Caco-2 (cell line): ENCODE measurements around the gene CDC6. TPM values are rescaled to one million over a fixed set of nuclear protein-coding genes. Genes with fewer than 3 reads are reported as not detected.

Experiments
- BruUV-seq: library from RNA; stranded (reverse); fragments of 400-500 nt; replicated peaks from 2 replicates; lab custom pipeline; 2021; lab: Mats Ljungman, UMichigan
- CTCF ChIA-PET: fragments of 300-600 bp; sonication (Branson Sonifier 250); formaldehyde crosslinking; loops from one replicate; lab custom pipeline; 2022; ENCODE audit warnings: antibody characterized with exemption; lab: Charles Lee
- POLR2A ChIA-PET: fragments of 300-600 bp; sonication (Branson Sonifier 250); formaldehyde crosslinking; loops from one replicate; lab custom pipeline; 2022; ENCODE audit warnings: antibody characterized with exemption; lab: Charles Lee
- DNase-seq, 2 experiments: peaks; one replicate each; pipeline versions ENCODE4 v3.0.0 to v3.0.0-alpha.2; 2020 to 2022
- H3K27me3 ChIP-seq: replicated peaks from 2 replicates; pipeline ENCODE4 v1.6.0; 2011; ENCODE audit warnings: low read length; ENCODE audit not compliant: control insufficient read depth, insufficient read depth
- H3K36me3 ChIP-seq: 2 replicates; pipeline ENCODE4 v1.5.1; 2011; ENCODE audit warnings: low read length; ENCODE audit not compliant: control insufficient read depth, insufficient read depth
- H3K4me1 ChIP-seq: fragments of 250-450 bp; sonication (Bioruptor Pico); 2 replicates; pipeline ENCODE4 v1.5.1; 2020; ENCODE audit warnings: mild to moderate bottlenecking
- H3K4me3 ChIP-seq: 2 replicates; pipeline ENCODE4 v1.5.1; 2011; ENCODE audit warnings: low read depth, mild to moderate bottlenecking, control low read depth, low read length
- H3K9me3 ChIP-seq: fragments of 250-450 bp; sonication (Bioruptor Pico); 2 replicates; pipeline ENCODE4 v1.5.1; 2020; ENCODE audit warnings: mild to moderate bottlenecking, moderate library complexity
- H3K27ac Mint-ChIP-seq: one replicate; pipeline ENCODE4 v1.8.0; 2022; ENCODE audit warnings: mixed read lengths; ENCODE audit not compliant: unreplicated experiment
- H3K27me3 Mint-ChIP-seq: one replicate; pipeline ENCODE4 v1.8.0; 2022; ENCODE audit warnings: mixed read lengths; ENCODE audit not compliant: insufficient read depth, unreplicated experiment
- H3K36me3 Mint-ChIP-seq: one replicate; pipeline ENCODE4 v1.8.0; 2022; ENCODE audit warnings: mild to moderate bottlenecking, mixed read lengths; ENCODE audit not compliant: insufficient read depth, unreplicated experiment
- H3K4me1 Mint-ChIP-seq: one replicate; pipeline ENCODE4 v1.8.0; 2022; ENCODE audit warnings: low read depth, mixed read lengths; ENCODE audit not compliant: unreplicated experiment
- H3K4me3 Mint-ChIP-seq: one replicate; pipeline ENCODE4 v1.8.0; 2022; ENCODE audit warnings: mild to moderate bottlenecking, moderate library complexity, mixed read lengths; ENCODE audit not compliant: unreplicated experiment
- H3K9me3 Mint-ChIP-seq: one replicate; pipeline ENCODE4 v1.8.0; 2022; ENCODE audit warnings: mixed read lengths; ENCODE audit not compliant: unreplicated experiment
- intact Hi-C: fragments of 100-400 bp; cut with micrococcal nuclease; formaldehyde crosslinking; loops from one replicate; pipeline ENCODE4 v1.10.0; 2022; ENCODE audit not compliant: unreplicated experiment
- total RNA-seq: library from RNA; stranded (reverse); gene quantifications from 2 replicates; pipeline ENCODE4 v1.2.3, GENCODE V29; 2022
- TF ChIP-seq, protein P1 (sequence below), 2 experiments: fragments of 200-600 bp in 1 of 2; IDR thresholded peaks; 1 replicate in 1 of 2; 2 replicates in 1 of 2; pipeline versions ENCODE4 v1.5.1 to v1.8.0; 2011 to 2022; ENCODE audit warnings: antibody characterized with exemption in 1 of 2, control low read depth in 1 of 2, inconsistent platforms in 1 of 2, low read depth in 1 of 2, low read length in 1 of 2, mild to moderate bottlenecking in 1 of 2, moderate library complexity in 1 of 2; ENCODE audit not compliant: insufficient read depth in 1 of 2, severe bottlenecking in 1 of 2, unreplicated experiment in 1 of 2

CDC6 gene
- total RNA-seq, 1 experiment from 2014 or later: 96.4 TPM

DNA sequence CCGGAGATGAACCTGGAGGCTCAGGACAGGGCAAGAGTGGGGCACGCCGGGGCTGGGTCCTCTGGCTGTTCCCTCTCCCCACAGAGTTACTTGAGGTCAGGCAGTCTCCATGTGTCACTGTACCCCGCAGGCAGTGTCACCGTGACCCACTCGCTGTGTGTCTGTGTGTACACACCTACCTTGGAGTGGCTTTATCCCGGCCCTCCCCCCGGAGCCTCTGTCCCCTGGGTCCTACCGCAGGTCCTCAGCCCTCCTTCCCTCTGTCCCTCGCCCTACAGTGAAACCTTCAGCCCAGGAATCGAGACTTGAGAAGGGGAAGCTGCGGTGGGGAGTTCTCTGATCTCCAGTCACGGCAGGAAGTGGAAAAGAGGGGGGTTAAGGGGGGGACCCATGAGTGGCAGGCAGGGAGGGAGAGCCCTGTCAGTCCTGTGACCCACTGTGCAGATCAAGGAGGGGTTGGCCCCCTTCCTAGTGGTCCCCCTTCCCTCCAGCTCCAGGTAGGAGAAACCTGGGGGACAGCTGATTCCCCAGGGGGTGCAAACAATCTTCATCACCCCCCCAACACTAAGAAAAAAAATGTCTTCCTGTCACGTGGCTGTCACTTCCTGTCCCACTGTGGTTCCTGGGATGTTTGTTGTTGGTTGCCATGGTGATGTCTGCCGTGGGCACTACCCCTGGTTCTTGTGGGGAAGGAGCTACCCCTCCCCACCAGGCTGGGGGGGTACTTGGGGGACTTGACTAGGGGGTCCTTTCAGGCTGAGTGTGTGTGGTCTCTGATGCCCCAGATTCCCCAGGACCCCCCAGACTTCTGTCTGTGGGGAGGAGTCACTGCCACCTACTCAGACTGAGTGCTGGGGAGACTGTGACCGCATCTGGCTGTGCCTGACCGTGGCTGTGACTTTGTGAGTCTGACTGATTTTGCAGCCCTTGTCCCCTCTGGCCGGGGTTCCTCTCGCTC lies 35.0 kb downstream of the CDC6 start:
- Histone ChIP-seq H3K4me3 (no peak overlapping the region), H3K27me3 (no peaks in the 10 kb centered on the region), H3K36me3 (no peaks in the 10 kb centered on the region), H3K4me1 (peaks cover 17% of the 10 kb centered on the region), H3K9me3 (no peaks in the 10 kb centered on the region)
- Mint-ChIP-seq H3K4me3 (no peak overlapping the region), H3K36me3 (no peaks in the 10 kb centered on the region), H3K9me3 (no peaks in the 10 kb centered on the region), H3K4me1 (peaks cover 23% of the 10 kb centered on the region), H3K27ac (no peak overlapping the region), H3K27me3 (no peaks in the 10 kb centered on the region)
- intact Hi-C loops: no loop called here
- ChIA-PET CTCF (no interaction called here), POLR2A (no interaction called here)
- DNase-seq: no peak
- TF ChIP-seq, protein P1, sequence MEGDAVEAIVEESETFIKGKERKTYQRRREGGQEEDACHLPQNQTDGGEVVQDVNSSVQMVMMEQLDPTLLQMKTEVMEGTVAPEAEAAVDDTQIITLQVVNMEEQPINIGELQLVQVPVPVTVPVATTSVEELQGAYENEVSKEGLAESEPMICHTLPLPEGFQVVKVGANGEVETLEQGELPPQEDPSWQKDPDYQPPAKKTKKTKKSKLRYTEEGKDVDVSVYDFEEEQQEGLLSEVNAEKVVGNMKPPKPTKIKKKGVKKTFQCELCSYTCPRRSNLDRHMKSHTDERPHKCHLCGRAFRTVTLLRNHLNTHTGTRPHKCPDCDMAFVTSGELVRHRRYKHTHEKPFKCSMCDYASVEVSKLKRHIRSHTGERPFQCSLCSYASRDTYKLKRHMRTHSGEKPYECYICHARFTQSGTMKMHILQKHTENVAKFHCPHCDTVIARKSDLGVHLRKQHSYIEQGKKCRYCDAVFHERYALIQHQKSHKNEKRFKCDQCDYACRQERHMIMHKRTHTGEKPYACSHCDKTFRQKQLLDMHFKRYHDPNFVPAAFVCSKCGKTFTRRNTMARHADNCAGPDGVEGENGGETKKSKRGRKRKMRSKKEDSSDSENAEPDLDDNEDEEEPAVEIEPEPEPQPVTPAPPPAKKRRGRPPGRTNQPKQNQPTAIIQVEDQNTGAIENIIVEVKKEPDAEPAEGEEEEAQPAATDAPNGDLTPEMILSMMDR (IDR thresholded peaks at IDR 0.05; ENCODE audit: insufficient read depth in 1 of 2, low read depth in 1 of 2, low read length in 1 of 2, severe bottlenecking in 1 of 2, unreplicated experiment in 1 of 2): no peak
- no TSS peak for BruUV-seq

DNA sequence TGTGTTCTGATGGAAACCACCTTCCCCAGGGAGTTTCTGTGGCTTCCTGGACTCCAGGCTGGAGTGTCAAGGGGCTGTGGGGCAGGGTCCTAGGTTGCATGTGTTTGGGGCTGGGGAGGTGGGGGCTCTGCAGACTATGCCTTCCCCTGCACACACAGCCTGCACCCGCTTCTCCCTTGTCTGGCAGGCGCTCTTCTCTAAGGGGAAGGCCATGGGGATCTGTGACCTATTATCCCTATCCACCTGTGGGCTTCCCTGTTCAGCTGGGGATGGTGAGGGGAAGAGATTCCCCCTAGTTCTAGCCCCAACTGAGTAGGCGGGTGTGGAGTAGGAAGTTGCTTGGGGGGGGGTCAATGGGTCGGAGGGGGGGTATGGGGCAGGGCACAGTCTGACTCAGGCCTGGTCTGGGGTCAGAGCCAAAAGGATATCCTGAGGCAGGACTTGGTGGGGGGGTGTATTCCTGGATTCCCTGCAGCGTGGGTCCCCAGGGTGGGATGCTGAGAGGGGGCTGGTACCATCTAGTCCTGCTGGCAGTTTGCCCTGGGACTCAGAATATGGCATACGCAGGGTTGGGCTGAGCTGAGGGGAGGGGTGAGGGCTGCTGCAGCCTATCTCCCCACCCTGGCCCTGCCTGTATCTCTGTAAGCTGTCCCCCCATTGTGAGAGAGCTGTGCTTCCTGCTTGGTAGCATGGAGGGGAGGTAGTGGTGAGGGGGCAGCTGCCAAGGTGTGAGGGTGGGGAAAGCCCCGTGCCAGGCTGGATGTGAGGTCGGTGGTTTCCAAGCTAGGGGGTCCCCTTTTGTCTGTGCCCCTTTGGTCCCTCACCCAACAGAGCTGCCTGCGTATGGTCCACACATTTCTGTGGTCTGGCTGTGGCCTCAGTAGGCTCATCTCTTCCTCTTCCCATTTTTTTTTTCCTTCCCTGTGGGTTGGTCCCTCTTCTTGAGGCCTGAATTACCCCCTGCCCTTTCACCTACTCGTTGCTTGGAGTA lies 36.0 kb downstream of the CDC6 start:
- no peaks in the 10 kb centered on the region for H3K27me3 ChIP-seq
- H3K9me3 ChIP-seq: no peaks in the 10 kb centered on the region
- H3K4me1 ChIP-seq: peaks cover 17% of the 10 kb centered on the region
- DNase-seq: no peak
- CTCF ChIA-PET: no interaction called here
- no peaks in the 10 kb centered on the region for H3K27me3 Mint-ChIP-seq
- H3K4me1 Mint-ChIP-seq: peaks cover 18% of the 10 kb centered on the region
- H3K4me3 ChIP-seq: no peak overlapping the region
- intact Hi-C loops: no loop called here
- POLR2A ChIA-PET: no interaction called here
- H3K4me3 Mint-ChIP-seq: no peak overlapping the region
- TF ChIP-seq, protein P1 (IDR thresholded peaks at IDR 0.05; ENCODE audit: insufficient read depth in 1 of 2, low read depth in 1 of 2, low read length in 1 of 2, severe bottlenecking in 1 of 2, unreplicated experiment in 1 of 2): no peak
- H3K36me3 ChIP-seq: no peaks in the 10 kb centered on the region
- no peak overlapping the region for H3K27ac Mint-ChIP-seq
- no TSS peak for BruUV-seq
- H3K36me3 Mint-ChIP-seq: no peaks in the 10 kb centered on the region
- H3K9me3 Mint-ChIP-seq: no peaks in the 10 kb centered on the region
